G401 (cell line): Measurements from ENCODE around the gene AMOTL1. TPM values are rescaled to one million over a fixed set of nuclear protein-coding genes. Genes with fewer than 3 reads are reported as not detected.

Experiments
- total RNA-seq: library from RNA; depleted of rRNA; stranded (reverse); fragments of >200 nt; shearing (Covaris generic); gene quantifications from 2 replicates; pipeline ENCODE4 v1.2.3, GENCODE V29; 2014; rRNA removed

AMOTL1 gene
- total RNA-seq, 1 experiment from 2014 or later = 45.9 TPM

Other genes with a start within 250 kb of the AMOTL1 start
- not detected in 2 replicates for gene FUT4, start 224.4 kb upstream of the AMOTL1 start, total RNA-seq
- not detected in 2 replicates for gene PIWIL4, start 201.0 kb upstream of the AMOTL1 start, total RNA-seq
- 54.1 and 57.2 TPM in 2 replicates for gene CWC15, start 205.2 kb downstream of the AMOTL1 start, total RNA-seq
- 2.7 and 4.9 TPM in 2 replicates for gene KDM4D, start 205.4 kb downstream of the AMOTL1 start, total RNA-seq